OCI-LY1 (cell line): Measurements from ENCODE around the gene OCRL.

Experiments
- EZH2 ChIP-seq: fragments of 200-600 bp; sonication (generic), shearing (Covaris generic); IDR thresholded peaks from 2 replicates; pipeline ENCODE4 v1.8.0; 2017; ENCODE audit warnings: borderline replicate concordance, mixed run types, mild to moderate bottlenecking, antibody characterized with exemption, low read length, moderate library complexity, mixed read lengths
- TF ChIP-seq, protein P1 (sequence below): fragments of 200-600 bp; sonication (generic), shearing (Covaris generic); IDR thresholded peaks from 2 replicates; pipeline ENCODE4 v1.5.1; 2017; ENCODE audit warnings: mild to moderate bottlenecking, antibody characterized with exemption, low read length, moderate library complexity, mixed read lengths

DNA sequence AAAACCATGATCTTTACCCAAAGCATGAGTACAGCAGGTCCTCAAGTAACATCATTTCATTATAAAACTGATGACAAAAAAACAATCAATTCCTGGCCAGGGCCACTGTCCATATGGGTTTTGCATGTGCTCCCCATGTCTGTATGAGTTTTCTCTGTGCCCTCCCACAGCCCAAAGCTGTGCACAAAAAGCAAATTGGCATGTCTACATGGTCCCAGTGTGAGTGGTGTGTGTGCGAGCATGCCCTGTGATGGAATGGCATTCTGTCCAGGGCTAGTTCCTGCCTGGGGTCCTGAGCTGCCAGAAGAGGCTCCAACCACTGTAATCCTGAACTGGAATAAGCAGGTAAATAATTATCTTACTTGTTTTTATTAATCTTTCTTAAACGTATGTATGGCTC, 45.2 kb upstream of the OCRL start:
- TF ChIP-seq, protein P1, sequence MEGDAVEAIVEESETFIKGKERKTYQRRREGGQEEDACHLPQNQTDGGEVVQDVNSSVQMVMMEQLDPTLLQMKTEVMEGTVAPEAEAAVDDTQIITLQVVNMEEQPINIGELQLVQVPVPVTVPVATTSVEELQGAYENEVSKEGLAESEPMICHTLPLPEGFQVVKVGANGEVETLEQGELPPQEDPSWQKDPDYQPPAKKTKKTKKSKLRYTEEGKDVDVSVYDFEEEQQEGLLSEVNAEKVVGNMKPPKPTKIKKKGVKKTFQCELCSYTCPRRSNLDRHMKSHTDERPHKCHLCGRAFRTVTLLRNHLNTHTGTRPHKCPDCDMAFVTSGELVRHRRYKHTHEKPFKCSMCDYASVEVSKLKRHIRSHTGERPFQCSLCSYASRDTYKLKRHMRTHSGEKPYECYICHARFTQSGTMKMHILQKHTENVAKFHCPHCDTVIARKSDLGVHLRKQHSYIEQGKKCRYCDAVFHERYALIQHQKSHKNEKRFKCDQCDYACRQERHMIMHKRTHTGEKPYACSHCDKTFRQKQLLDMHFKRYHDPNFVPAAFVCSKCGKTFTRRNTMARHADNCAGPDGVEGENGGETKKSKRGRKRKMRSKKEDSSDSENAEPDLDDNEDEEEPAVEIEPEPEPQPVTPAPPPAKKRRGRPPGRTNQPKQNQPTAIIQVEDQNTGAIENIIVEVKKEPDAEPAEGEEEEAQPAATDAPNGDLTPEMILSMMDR = no peak
- no peak for TF ChIP-seq EZH2
